ENCODE measurements around the gene ZFHX3.
A peak's percentile ranks its signal among the peaks of the same experiment; 100 is the strongest.

GRCh38 chr16:72927199-72928089, 120.5 kb downstream of the ZFHX3 start:
- peak in 1 of 2 donors; percentile 10 for TF ChIP-seq CTCF (conservative IDR thresholded peaks at IDR 0.05 in 1 of 2, IDR thresholded peaks at IDR 0.05 in 1 of 2; ENCODE audit: low read depth in 1 of 2, low read length in 2 of 2)
- TF ChIP-seq EZH2 (IDR thresholded peaks at IDR 0.05; ENCODE audit: low read length, missing control alignments): no peak

Measured in fibroblast of lung (primary cell).